CD14-positive monocyte (primary cell): ENCODE data around the gene DGKI. TPM values are rescaled to one million over a fixed set of nuclear protein-coding genes. Genes with fewer than 3 reads are reported as not detected.

Experiments used
- DNase-seq, 3 donors: peaks; one replicate each; pipeline ENCODE4 v3.0.0-alpha.2; 2011 to 2022
- H2AFZ ChIP-seq: 2 replicates; pipeline ENCODE4 v1.6.0; 2012; ENCODE audit warnings: mild to moderate bottlenecking, low read depth, low read length, inconsistent platforms; ENCODE audit not compliant: insufficient read depth, poor library complexity, severe bottlenecking
- H3K27ac ChIP-seq, 2 donors: 1 replicate in 1 of 2; 2 replicates in 1 of 2; pipeline ENCODE4 v1.5.1; 2012 to 2013; ENCODE audit warnings: low read length in 2 of 2, control low read depth in 1 of 2, inconsistent platforms in 1 of 2, low read depth in 1 of 2, mild to moderate bottlenecking in 1 of 2
- H3K27me3 ChIP-seq, 2 donors: one replicate each; pipeline versions ENCODE4 v1.6.0 to v1.6.1; 2011 to 2013; ENCODE audit warnings: low read length in 2 of 2; ENCODE audit not compliant: control insufficient read depth in 2 of 2, insufficient read depth in 2 of 2
- H3K36me3 ChIP-seq, 2 donors: replicated peaks in 1 of 2; 1 replicate in 1 of 2; 2 replicates in 1 of 2; pipeline versions ENCODE4 v1.5.1 to v1.6.1; 2012 to 2013; ENCODE audit warnings: low read length in 2 of 2, control low read depth in 1 of 2, inconsistent platforms in 1 of 2, mild to moderate bottlenecking in 1 of 2; ENCODE audit not compliant: insufficient read depth in 2 of 2, control insufficient read depth in 1 of 2
- H3K4me1 ChIP-seq, 2 donors: 1 replicate in 1 of 2; 2 replicates in 1 of 2; pipeline versions ENCODE4 v1.5.1 to v1.6.1; 2012 to 2013; ENCODE audit warnings: low read length in 2 of 2, control low read depth in 1 of 2, inconsistent platforms in 1 of 2, mild to moderate bottlenecking in 1 of 2, moderate library complexity in 1 of 2; ENCODE audit not compliant: insufficient read depth in 2 of 2, control insufficient read depth in 1 of 2
- H3K4me2 ChIP-seq: replicated peaks from 2 replicates; pipeline ENCODE3; 2012; ENCODE audit warnings: low read length, moderate library complexity, mild to moderate bottlenecking; ENCODE audit not compliant: poor library complexity, severe bottlenecking; ENCODE audit errors: extremely low read depth
- H3K4me3 ChIP-seq, 3 experiments: fragments of 200-600 bp in 1 of 3; sonication (generic) in 1 of 3; replicated peaks in 1 of 3; 1 replicate in 2 of 3; 2 replicates in 1 of 3; pipeline ENCODE4 v1.5.1; 2011 to 2013; ENCODE audit warnings: low read length in 3 of 3, mild to moderate bottlenecking in 3 of 3, control low read depth in 2 of 3, low read depth in 2 of 3, inconsistent platforms in 1 of 3, moderate library complexity in 1 of 3
- H3K79me2 ChIP-seq: 2 replicates; pipeline ENCODE4 v1.6.0; 2012; ENCODE audit warnings: mild to moderate bottlenecking, control low read depth, inconsistent platforms, low read length, moderate library complexity; ENCODE audit not compliant: insufficient read depth
- H3K9ac ChIP-seq: 2 replicates; pipeline ENCODE4 v1.6.0; 2017; ENCODE audit warnings: low read length, mild to moderate bottlenecking; ENCODE audit not compliant: insufficient read depth, poor library complexity, severe bottlenecking
- H3K9me3 ChIP-seq, 2 donors: replicated peaks in 1 of 2; 1 replicate in 1 of 2; 2 replicates in 1 of 2; pipeline versions ENCODE4 v1.5.1 to v1.6.1; 2012 to 2013; ENCODE audit warnings: low read length in 2 of 2, control low read depth in 1 of 2; ENCODE audit not compliant: control insufficient read depth in 1 of 2, insufficient read depth in 1 of 2
- H4K20me1 ChIP-seq: 2 replicates; pipeline ENCODE4 v1.6.0; 2012; ENCODE audit warnings: mild to moderate bottlenecking, low read length, control low read depth, moderate library complexity; ENCODE audit not compliant: insufficient read depth
- H3K27ac Mint-ChIP-seq, 7 donors: one replicate each; pipeline ENCODE4 v1.8.0; 2020; ENCODE audit warnings: mild to moderate bottlenecking in 7 of 7, mixed read lengths in 7 of 7, moderate library complexity in 6 of 7, inconsistent platforms in 2 of 7
- H3K27me3 Mint-ChIP-seq, 3 donors: one replicate each; pipeline ENCODE4 v1.8.0; 2021 to 2022; ENCODE audit warnings: low read depth in 3 of 3, mild to moderate bottlenecking in 3 of 3, mixed read lengths in 3 of 3, moderate library complexity in 3 of 3, inconsistent platforms in 1 of 3
- H3K36me3 Mint-ChIP-seq, 2 donors: one replicate each; pipeline ENCODE4 v1.8.0; 2020; ENCODE audit warnings: mixed read lengths in 2 of 2, inconsistent platforms in 1 of 2, mild to moderate bottlenecking in 1 of 2
- H3K4me1 Mint-ChIP-seq: one replicate; pipeline ENCODE4 v1.8.0; 2020; ENCODE audit warnings: mild to moderate bottlenecking, mixed read lengths
- H3K4me3 Mint-ChIP-seq, 2 donors: one replicate each; pipeline ENCODE4 v1.8.0; 2020; ENCODE audit warnings: mild to moderate bottlenecking in 2 of 2, mixed read lengths in 2 of 2, moderate library complexity in 1 of 2
- H3K9me3 Mint-ChIP-seq, 7 donors: one replicate each; pipeline ENCODE4 v1.8.0; 2020 to 2022; ENCODE audit warnings: mixed read lengths in 7 of 7, mild to moderate bottlenecking in 6 of 7, moderate library complexity in 6 of 7, inconsistent platforms in 2 of 7
- WGBS: methylation state at CpG from one replicate; pipeline ENCODE4 v1.1.5; 2013; ENCODE audit warnings: missing lambda C conversion rate; ENCODE audit not compliant: insufficient coverage; 5-methylcytosine and 5-hydroxymethylcytosine counted together
- intact Hi-C, 2 donors: fragments of 100-400 bp; cut with micrococcal nuclease; formaldehyde crosslinking; loops; one replicate each; pipeline versions ENCODE4 v1.15.0 to v1.15.1; 2023
- polyA plus RNA-seq, 3 donors: library from polyadenylated mRNA; depleted of rRNA in 1 of 3; unstranded in 2 of 3; stranded (reverse) in 1 of 3; fragments of 300-500 nt in 2 of 3; fragments of >200 nt in 1 of 3; fragmentation: Illumina TruSeq in 2 of 3; gene quantifications; 1 replicate in 2 of 3; 2 replicates in 1 of 3; pipeline ENCODE4 v1.2.3, GENCODE V29; 2012 to 2021
- TF ChIP-seq, protein P1 (sequence below): fragments of 200-600 bp; IDR thresholded peaks from one replicate; pipeline ENCODE4 v1.8.0; 2022; ENCODE audit warnings: antibody characterized with exemption, mild to moderate bottlenecking

Gene DGKI
- polyA plus RNA-seq, 3 donors, result not detected

DNA sequence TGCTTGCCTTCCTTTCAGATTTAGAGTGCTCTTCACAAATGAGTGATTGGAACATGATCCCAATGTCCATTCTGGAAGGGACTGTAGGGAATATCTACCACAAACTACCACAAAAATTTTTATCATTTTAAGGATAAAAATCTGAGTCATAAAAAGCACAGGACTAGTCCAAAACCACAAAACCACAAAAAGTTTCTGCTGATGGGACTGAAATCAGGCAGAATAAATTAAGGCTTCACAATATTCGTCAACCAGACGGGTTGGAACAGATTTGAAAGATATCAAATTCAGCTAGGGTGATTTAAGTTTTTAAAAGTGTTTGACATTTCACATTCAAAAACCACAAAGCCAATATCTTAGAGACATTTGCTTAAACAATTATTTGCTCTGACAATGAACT, 403.2 kb downstream of the DGKI start:
- H3K9me3 Mint-ChIP-seq, result peaks cover 0 to 6% (median 0%) of the 10 kb centered on the region in 7 donors
- H3K4me1 Mint-ChIP-seq, result no peaks in the 10 kb centered on the region
- DNase-seq, result no peak
- Histone ChIP-seq H3K79me2 (no peaks in the 10 kb centered on the region), H3K4me2 (no peak overlapping the region), H3K36me3 (no peaks in the 10 kb centered on the region), H3K4me3 (no peak overlapping the region), H3K27me3 (no peaks in the 10 kb centered on the region), H3K9me3 (no peaks in the 10 kb centered on the region), H3K4me1 (no peaks in the 10 kb centered on the region), H2AFZ (no peak overlapping the region), H4K20me1 (no peaks in the 10 kb centered on the region), H3K27ac (no peak overlapping the region), H3K9ac (no peak overlapping the region)
- no CpG with 5 or more reads among the region's 2 CpGs for whole genome bisulfite sequencing
- intact Hi-C loops, result no loop called here
- H3K36me3 Mint-ChIP-seq, result no peaks in the 10 kb centered on the region
- TF ChIP-seq, protein P1, sequence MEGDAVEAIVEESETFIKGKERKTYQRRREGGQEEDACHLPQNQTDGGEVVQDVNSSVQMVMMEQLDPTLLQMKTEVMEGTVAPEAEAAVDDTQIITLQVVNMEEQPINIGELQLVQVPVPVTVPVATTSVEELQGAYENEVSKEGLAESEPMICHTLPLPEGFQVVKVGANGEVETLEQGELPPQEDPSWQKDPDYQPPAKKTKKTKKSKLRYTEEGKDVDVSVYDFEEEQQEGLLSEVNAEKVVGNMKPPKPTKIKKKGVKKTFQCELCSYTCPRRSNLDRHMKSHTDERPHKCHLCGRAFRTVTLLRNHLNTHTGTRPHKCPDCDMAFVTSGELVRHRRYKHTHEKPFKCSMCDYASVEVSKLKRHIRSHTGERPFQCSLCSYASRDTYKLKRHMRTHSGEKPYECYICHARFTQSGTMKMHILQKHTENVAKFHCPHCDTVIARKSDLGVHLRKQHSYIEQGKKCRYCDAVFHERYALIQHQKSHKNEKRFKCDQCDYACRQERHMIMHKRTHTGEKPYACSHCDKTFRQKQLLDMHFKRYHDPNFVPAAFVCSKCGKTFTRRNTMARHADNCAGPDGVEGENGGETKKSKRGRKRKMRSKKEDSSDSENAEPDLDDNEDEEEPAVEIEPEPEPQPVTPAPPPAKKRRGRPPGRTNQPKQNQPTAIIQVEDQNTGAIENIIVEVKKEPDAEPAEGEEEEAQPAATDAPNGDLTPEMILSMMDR, result no peak
- no peak overlapping the region for H3K4me3 Mint-ChIP-seq
- peaks cover 0 to 3% (median 2%) of the 10 kb centered on the region in 3 donors for H3K27me3 Mint-ChIP-seq
- no peak overlapping the region for H3K27ac Mint-ChIP-seq

DNA sequence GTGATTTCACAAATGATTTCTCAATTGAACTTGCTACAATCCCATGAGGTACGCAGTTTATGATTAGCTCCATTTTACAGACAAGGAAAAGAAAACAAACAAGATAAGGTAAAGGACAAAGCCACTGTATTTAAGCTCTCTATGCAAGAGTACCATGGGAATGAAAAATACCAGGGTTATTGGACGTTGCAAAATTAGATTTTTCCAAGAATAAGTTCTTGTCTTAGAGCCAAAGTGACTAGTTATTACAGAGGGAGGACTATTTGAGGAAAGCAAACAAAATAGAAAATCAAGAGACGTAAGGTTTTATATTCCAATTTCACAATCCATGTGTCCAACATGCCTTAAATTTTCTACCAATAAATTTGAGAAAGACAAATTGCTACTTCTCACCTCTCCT, 405.3 kb downstream of the DGKI start:
- Histone ChIP-seq H3K27me3 (no peaks in the 10 kb centered on the region), H3K36me3 (no peaks in the 10 kb centered on the region), H3K9me3 (no peaks in the 10 kb centered on the region), H4K20me1 (no peaks in the 10 kb centered on the region), H2AFZ (no peak overlapping the region), H3K4me3 (no peak overlapping the region), H3K9ac (no peak overlapping the region), H3K79me2 (no peaks in the 10 kb centered on the region), H3K27ac (no peak overlapping the region), H3K4me1 (no peaks in the 10 kb centered on the region), H3K4me2 (no peak overlapping the region)
- H3K4me3 Mint-ChIP-seq, result no peak overlapping the region
- no CpG with 5 or more reads among the region's 3 CpGs for WGBS
- no peaks in the 10 kb centered on the region for H3K36me3 Mint-ChIP-seq
- DNase-seq, result no peak
- H3K27me3 Mint-ChIP-seq, result no peaks in the 10 kb centered on the region
- H3K27ac Mint-ChIP-seq, result no peak overlapping the region
- TF ChIP-seq, protein P1, result no peak
- H3K4me1 Mint-ChIP-seq, result no peaks in the 10 kb centered on the region
- intact Hi-C loops, result no loop called here
- peaks cover 0 to 6% (median 0%) of the 10 kb centered on the region in 7 donors for H3K9me3 Mint-ChIP-seq
